ENCODE data around the gene LRMDA. TPM values are rescaled to one million over a fixed set of nuclear protein-coding genes. Genes with fewer than 3 reads are reported as not detected.

Gene LRMDA
- total and polyA plus RNA-seq, 2 of the 13 experiments (the other 11 are each of a cell fraction or from before 2014, with no cell fraction given) = 13.4 to 22.0 TPM

DNA sequence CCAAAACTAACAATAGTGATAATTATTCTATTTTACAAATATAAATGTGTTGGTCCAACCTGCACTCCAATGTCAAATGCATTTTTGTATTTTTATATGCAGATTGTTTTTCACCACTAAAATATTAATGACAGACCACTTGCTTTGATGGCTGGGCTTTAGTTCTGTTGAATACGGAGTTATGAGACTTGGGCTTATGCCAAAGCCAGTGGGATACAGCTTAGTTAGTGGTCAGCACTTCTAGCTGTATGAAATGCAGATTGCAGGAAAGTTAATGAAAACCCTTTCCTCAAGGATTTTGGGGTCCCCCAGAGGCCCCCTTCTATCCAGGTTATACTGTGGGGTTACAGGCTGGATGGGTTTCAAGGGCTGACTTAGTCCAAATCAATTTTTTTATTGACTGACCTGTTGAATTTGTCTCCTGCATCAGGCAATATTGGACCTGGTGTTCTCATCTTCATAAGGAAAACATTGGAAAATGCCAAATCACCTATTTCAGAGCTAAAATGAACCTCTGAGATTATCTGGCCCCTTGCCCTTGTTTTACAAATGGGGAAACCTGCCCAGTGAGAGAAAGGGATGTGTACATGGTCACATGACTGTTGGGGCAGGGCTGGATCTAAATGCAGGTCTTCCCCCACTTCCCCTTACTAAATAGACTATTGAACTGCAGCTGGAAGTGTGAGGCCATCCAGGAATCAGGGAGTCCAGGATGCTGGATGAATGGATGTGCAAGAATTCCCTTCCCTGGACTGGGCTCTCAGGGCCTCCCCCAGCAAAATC is 1120.9 kb downstream of the LRMDA start:
- Histone ChIP-seq H3K9me3 (ENCODE audit: low read length) (no peaks in the 10 kb centered on the region), H3K79me2 (ENCODE audit: insufficient read depth, low read length) (no peaks in the 10 kb centered on the region), H4K20me1 (ENCODE audit: insufficient read depth, low read length) (no peaks in the 10 kb centered on the region), H2AFZ (ENCODE audit: low read length) (no peak overlapping the region), H3K4me1 (ENCODE audit: insufficient read depth, low read length) (no peaks in the 10 kb centered on the region), H3K4me3 (replicated peaks in 1 of 3; ENCODE audit: insufficient read depth in 1 of 3, low read depth in 2 of 3, low read length in 3 of 3) (no peak overlapping the region), H3K27me3 (ENCODE audit: control insufficient read depth in 1 of 2, insufficient read depth in 2 of 2, low read length in 2 of 2) (no peaks in the 10 kb centered on the region), H3K4me2 (ENCODE audit: low read depth, low read length) (no peak overlapping the region), H3K36me3 (replicated peaks in 1 of 2; ENCODE audit: control insufficient read depth in 1 of 2, insufficient read depth in 2 of 2, low read length in 2 of 2) (no peaks in the 10 kb centered on the region), H3K27ac (ENCODE audit: extremely low read length, insufficient read depth, low read length) (no peak overlapping the region), H3K9ac (ENCODE audit: insufficient read depth, low read depth, low read length) (no peak overlapping the region)
- in situ Hi-C loops (cut with HindIII; ENCODE audit: extremely low pct_ligation_motif_present, low pct_unique_long_range_greater_than_20kb) (no loop called here), intact Hi-C loops (cut with micrococcal nuclease; ENCODE audit: unreplicated experiment) (no loop called here)
- DNase-seq (ENCODE audit: low spot score) (no peak), ATAC-seq (no peak), FAIRE-seq (no peak)
- BruUV-seq (replicated peaks) = no TSS peak
- POLR2A ChIA-PET = no interaction called here
- 95% methylated on average over 1 of the region's 1 CpG for WGBS (ENCODE audit: low lambda C conversion rate)
- CTCF ChIA-PET (ENCODE audit: low intra/inter-chr PET ratio, low total read pairs) = no interaction called here
- TF ChIP-seq ZNF382 (CRISPR knock-in tag; IDR thresholded peaks at IDR 0.05; ENCODE audit: borderline replicate concordance) (no peak), ATF7 (IDR thresholded peaks at IDR 0.05) (no peak), ATF7 (CRISPR knock-in tag; IDR thresholded peaks at IDR 0.05) (no peak), ZNF747 (CRISPR knock-in tag; IDR thresholded peaks at IDR 0.05; ENCODE audit: borderline replicate concordance) (no peak), MEIS2 (CRISPR knock-in tag; IDR thresholded peaks at IDR 0.05) (no peak), ZNF354B (CRISPR knock-in tag; IDR thresholded peaks at IDR 0.05) (no peak), ZNF616 (CRISPR knock-in tag; IDR thresholded peaks at IDR 0.05; ENCODE audit: low read depth) (no peak), NCOA2 (CRISPR knock-in tag; IDR thresholded peaks at IDR 0.05) (no peak), PLRG1 (conservative IDR thresholded peaks at IDR 0.05) (no peak), ISL2 (CRISPR knock-in tag; IDR thresholded peaks at IDR 0.05) (no peak), ZNF570 (CRISPR knock-in tag; IDR thresholded peaks at IDR 0.05; ENCODE audit: borderline replicate concordance) (no peak)
- TF ChIP-seq, protein P1, sequence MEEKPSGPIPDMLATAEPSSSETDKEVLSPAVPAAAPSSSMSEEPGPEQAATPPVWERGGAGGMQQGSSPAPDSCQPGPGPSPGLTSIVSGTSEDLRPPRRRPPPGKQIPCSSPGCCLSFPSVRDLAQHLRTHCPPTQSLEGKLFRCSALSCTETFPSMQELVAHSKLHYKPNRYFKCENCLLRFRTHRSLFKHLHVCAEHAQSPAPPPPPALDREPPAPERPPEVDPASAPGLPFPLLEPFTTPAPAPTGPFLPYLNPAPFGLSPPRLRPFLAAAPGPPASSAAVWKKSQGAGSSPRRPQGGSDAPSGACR (CRISPR knock-in tag; IDR thresholded peaks at IDR 0.05) = no peak
- TF ChIP-seq, protein P2, sequence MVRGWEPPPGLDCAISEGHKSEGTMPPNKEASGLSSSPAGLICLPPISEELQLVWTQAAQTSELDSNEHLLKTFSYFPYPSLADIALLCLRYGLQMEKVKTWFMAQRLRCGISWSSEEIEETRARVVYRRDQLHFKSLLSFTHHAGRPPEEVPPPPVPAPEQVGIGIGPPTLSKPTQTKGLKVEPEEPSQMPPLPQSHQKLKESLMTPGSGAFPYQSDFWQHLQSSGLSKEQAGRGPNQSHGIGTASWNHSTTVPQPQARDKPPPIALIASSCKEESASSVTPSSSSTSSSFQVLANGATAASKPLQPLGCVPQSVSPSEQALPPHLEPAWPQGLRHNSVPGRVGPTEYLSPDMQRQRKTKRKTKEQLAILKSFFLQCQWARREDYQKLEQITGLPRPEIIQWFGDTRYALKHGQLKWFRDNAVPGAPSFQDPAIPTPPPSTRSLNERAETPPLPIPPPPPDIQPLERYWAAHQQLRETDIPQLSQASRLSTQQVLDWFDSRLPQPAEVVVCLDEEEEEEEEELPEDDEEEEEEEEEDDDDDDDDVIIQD (CRISPR knock-in tag; IDR thresholded peaks at IDR 0.05; ENCODE audit: low read depth) = no peak
- TF ChIP-seq, protein P3, sequence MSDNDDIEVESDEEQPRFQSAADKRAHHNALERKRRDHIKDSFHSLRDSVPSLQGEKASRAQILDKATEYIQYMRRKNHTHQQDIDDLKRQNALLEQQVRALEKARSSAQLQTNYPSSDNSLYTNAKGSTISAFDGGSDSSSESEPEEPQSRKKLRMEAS (IDR thresholded peaks at IDR 0.05) = no peak
- TF ChIP-seq, protein P4, sequence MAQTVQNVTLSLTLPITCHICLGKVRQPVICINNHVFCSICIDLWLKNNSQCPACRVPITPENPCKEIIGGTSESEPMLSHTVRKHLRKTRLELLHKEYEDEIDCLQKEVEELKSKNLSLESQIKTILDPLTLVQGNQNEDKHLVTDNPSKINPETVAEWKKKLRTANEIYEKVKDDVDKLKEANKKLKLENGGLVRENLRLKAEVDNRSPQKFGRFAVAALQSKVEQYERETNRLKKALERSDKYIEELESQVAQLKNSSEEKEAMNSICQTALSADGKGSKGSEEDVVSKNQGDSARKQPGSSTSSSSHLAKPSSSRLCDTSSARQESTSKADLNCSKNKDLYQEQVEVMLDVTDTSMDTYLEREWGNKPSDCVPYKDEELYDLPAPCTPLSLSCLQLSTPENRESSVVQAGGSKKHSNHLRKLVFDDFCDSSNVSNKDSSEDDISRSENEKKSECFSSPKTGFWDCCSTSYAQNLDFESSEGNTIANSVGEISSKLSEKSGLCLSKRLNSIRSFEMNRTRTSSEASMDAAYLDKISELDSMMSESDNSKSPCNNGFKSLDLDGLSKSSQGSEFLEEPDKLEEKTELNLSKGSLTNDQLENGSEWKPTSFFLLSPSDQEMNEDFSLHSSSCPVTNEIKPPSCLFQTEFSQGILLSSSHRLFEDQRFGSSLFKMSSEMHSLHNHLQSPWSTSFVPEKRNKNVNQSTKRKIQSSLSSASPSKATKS (CRISPR knock-in tag; IDR thresholded peaks at IDR 0.05) = no peak
- TF ChIP-seq, protein P5, sequence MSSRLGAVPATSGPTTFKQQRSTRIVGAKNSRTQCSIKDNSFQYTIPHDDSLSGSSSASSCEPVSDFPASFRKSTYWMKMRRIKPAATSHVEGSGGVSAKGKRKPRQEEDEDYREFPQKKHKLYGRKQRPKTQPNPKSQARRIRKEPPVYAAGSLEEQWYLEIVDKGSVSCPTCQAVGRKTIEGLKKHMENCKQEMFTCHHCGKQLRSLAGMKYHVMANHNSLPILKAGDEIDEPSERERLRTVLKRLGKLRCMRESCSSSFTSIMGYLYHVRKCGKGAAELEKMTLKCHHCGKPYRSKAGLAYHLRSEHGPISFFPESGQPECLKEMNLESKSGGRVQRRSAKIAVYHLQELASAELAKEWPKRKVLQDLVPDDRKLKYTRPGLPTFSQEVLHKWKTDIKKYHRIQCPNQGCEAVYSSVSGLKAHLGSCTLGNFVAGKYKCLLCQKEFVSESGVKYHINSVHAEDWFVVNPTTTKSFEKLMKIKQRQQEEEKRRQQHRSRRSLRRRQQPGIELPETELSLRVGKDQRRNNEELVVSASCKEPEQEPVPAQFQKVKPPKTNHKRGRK (CRISPR knock-in tag; IDR thresholded peaks at IDR 0.05) = no peak
- TF ChIP-seq, protein P6, sequence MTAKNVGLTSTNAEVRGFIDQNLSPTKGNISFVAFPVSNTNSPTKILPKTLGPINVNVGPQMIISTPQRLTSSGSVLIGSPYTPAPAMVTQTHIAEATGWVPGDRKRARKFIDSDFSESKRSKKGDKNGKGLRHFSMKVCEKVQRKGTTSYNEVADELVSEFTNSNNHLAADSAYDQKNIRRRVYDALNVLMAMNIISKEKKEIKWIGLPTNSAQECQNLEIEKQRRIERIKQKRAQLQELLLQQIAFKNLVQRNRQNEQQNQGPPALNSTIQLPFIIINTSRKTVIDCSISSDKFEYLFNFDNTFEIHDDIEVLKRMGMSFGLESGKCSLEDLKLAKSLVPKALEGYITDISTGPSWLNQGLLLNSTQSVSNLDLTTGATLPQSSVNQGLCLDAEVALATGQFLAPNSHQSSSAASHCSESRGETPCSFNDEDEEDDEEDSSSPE (CRISPR knock-in tag; IDR thresholded peaks at IDR 0.05) = no peak

All from HepG2 (cell line).